Endothelial cell of coronary artery (primary cell): Measurements from ENCODE around the gene SEMA3F. TPM values are rescaled to one million over a fixed set of nuclear protein-coding genes. Genes with fewer than 3 reads are reported as not detected.

Experiments used
- total RNA-seq: library from RNA; depleted of rRNA; stranded (reverse); fragments of >200 nt; gene quantifications from 2 replicates; pipeline ENCODE4 v1.2.3, GENCODE V29; 2014

The SEMA3F gene
- total RNA-seq, result 93.7 and 138 TPM in 2 replicates

DNA sequence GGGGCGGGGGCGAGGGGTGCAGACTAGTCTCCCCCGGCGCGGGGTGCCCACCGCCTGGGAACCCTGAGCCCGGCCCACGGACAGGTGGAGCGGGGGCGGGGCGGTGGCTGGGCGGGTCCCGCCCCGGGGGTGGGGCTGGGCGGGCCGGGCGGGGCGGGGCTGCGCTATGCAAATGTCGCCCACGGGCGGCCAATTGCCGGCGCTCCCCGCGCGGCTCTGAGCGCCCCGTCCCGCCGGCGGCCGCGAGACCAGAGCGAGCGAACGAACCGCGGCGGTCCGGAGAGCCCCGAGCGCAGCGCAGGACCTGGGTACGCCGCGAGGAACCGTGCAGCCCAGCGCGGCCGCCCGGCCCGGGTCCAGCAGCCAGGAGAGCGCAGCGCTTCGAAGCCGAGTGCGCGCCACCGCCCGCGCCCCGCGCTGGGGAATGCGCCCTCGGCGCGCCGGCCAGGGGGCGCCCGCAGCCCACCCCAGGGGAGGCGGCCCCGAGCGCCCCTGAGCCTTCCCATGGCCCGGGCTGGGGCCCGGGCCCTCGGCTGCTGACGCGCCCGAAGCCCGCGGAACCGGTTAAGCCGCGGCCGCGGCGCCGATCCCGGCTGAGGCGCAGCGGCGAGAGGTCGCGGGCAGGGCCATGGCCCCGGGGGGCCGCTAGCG, at the start of gene SEMA3F:
TSS of gene SEMA3F (plus strand) at position 485 of the 651 bp plus-strand sequence. CDS start 4,299 bp downstream, outside the sequence.

DNA sequence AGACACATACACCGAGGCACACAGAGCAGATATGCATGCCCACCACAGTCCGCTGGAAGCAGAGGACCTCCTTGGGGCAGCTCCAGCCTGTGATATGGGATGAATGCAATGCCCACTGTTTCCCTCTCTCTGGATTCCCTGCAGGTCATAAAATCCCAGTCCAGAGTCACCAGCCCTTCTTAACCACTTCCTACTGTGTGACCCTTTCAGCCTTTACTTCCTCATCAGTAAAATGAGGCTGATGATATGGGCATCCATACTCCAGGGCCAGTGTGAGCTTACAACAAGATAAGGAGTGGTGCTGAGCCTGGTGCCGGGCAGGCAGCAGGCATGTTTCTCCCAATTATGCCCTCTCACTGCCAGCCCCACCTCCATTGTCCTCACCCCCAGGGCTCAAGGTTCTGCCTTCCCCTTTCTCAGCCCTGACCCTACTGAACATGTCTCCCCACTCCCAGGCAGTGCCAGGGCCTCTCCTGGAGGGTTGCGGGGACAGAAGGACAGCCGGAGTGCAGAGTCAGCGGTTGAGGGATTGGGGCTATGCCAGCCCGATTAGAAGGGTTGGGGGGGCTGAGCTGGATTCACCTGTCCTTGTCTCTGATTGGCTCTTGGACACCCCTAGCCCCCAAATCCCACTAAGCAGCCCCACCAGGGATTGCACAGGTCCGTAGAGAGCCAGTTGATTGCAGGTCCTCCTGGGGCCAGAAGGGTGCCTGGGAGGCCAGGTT, 36.0 kb downstream of the SEMA3F start, which contains the start of gene GNAT1:
TSS of gene GNAT1 (plus strand) at position 675 of the 725 bp plus-strand sequence. CDS start 116 bp downstream, outside the sequence.

DNA sequence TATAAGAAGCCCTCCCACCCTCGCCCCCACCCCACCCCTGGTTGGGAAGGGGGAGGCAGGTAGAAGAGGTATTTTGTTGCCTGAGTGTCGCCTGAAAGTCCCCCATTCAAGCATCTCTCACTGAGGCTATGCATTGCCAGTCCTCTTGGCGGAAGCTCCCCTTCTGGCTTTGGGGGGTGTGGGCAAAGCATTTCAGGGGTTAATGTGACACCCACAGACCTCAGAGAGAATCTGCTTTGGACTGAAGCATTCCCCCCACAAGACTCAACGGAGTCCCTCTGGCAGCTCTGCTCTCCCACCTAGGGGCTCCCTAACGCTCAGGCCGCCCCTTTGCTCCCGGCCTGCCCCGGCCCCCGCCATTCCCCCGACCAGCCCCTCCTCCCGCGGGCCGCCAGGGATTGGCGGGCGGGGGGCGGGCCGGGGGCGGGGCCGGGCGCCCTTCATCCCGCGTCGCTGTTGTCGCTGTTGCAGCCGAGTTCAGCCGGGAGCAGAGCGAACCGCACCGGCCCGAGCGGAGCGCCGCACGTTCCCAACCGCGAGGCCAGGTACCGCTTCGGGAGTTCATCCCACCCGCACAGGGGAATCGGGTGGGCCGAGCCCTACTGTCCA, 49.8 kb downstream of the SEMA3F start, which contains the start of gene SLC38A3:
TSS of gene SLC38A3 (plus strand) at position 468 of the 609 bp plus-strand sequence. CDS start 8,929 bp downstream, outside the sequence.

DNA sequence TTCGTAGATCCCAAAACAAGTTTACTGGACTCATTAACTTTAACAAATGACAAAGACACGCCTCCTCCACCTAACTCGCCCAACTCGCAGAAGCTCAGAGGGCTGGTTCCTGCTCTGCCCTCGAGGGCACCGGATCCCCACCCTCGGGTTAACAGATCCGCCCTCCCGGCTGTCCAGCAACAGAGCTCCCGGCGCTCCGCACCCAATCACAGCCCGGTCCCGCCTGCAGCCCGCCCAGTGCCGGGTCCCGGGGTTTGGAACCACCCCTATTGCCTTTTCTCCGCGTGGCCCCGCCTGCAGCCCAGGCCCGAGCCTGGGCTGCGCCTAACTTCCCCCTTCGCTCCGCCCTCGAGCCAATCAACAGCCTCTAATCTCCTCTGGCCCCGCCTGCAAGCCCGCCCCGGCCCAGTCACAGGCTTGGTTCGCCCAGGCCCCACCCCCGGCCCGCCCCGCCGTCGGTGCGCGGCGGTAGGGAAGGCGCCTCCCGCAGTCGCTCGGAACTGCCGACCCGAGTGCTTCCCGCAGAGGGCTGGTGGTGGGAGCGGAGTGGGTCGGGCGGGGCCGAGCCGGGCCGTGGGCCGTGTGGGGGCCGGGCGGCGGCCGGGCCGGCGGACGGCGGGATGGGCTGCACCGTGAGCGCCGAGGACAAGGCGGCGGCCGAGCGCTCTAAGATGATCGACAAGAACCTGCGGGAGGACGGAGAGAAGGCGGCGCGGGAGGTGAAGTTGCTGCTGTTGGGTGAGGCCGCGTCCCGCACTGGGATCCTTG, 80.8 kb downstream of the SEMA3F start, which contains the start of gene GNAI2:
TSS of gene GNAI2 (plus strand) at position 489 of the 768 bp plus-strand sequence. CDS start at position 621, 132 bp downstream.

Other genes starting within 250 kb of the SEMA3F start
- gene MON1A, start 225.5 kb upstream of the SEMA3F start, total RNA-seq, result 10.6 and 12.5 TPM in 2 replicates
- 36.3 and 55.8 TPM in 2 replicates for gene RBM6, start 215.2 kb upstream of the SEMA3F start, total RNA-seq
- 140 and 252 TPM in 2 replicates for gene RBM5, start 66.4 kb upstream of the SEMA3F start, total RNA-seq
- gene GNAT1, start 36.3 kb downstream of the SEMA3F start, total RNA-seq, result 0.54 TPM in 1 of 2 replicates, not detected in the other
- gene SLC38A3, start 49.9 kb downstream of the SEMA3F start, total RNA-seq, result 0.09 TPM in 1 of 2 replicates, not detected in the other
- gene GNAI2, start 80.9 kb downstream of the SEMA3F start, total RNA-seq, result 572 and 692 TPM in 2 replicates
- gene SEMA3B, start 113.8 kb downstream of the SEMA3F start, total RNA-seq, result 0.27 and 1.3 TPM in 2 replicates
- gene LSMEM2, start 123.8 kb downstream of the SEMA3F start, total RNA-seq, result not detected in 2 replicates
- gene IFRD2, start 137.1 kb downstream of the SEMA3F start, total RNA-seq, result 93.4 and 118 TPM in 2 replicates
- gene HYAL3, start 144.1 kb downstream of the SEMA3F start, total RNA-seq, result 6.2 and 6.8 TPM in 2 replicates
- 1.5 and 2.2 TPM in 2 replicates for gene NAA80, start 144.1 kb downstream of the SEMA3F start, total RNA-seq
- gene HYAL1, start 148.2 kb downstream of the SEMA3F start, total RNA-seq, result 0.99 and 1.8 TPM in 2 replicates
- 442 and 623 TPM in 2 replicates for gene HYAL2, start 167.4 kb downstream of the SEMA3F start, total RNA-seq
- gene TUSC2, start 172.9 kb downstream of the SEMA3F start, total RNA-seq, result 18.4 and 22.7 TPM in 2 replicates
- gene RASSF1, start 185.5 kb downstream of the SEMA3F start, total RNA-seq, result 12.7 and 24.0 TPM in 2 replicates
- 0.36 and 0.38 TPM in 2 replicates for gene ZMYND10, start 190.4 kb downstream of the SEMA3F start, total RNA-seq
- 18.9 and 19.9 TPM in 2 replicates for gene NPRL2, start 195.5 kb downstream of the SEMA3F start, total RNA-seq
- gene CYB561D2, start 195.5 kb downstream of the SEMA3F start, total RNA-seq, result 18.0 and 21.7 TPM in 2 replicates
- gene TMEM115, start 204.2 kb downstream of the SEMA3F start, total RNA-seq, result 31.0 and 38.5 TPM in 2 replicates